ENCODE data around the gene PLEKHA6.

DNA sequence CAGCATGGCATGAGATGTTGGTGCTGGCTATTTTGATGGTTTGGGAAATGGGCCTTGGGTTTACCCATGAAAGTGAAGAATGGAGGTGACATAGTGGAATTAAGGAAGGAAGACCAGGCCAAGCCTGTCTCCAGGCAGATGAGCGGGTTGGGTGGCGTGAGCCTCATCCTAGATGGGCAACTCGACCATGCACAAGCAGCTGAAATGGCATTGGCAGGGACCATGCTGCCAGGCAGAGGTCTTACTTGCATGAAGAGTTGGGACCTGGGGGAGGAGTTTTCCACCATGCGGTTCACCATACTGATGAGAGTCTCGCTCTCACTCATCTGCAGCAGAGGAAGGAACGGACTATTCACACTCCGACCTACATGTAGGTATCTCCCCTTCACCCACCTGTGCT lies 108.4 kb downstream of the PLEKHA6 start:
- TF ChIP-seq SMC3 (conservative IDR thresholded peaks at IDR 0.05; ENCODE audit: poor library complexity) (no peak), TAF1 (IDR thresholded peaks at IDR 0.05; ENCODE audit: low read depth) (no peak), POLR2AphosphoS5 (IDR thresholded peaks at IDR 0.05) (no peak), EP300 (conservative IDR thresholded peaks at IDR 0.05; ENCODE audit: poor library complexity, severe bottlenecking) (no peak)
- TF ChIP-seq, protein P1, sequence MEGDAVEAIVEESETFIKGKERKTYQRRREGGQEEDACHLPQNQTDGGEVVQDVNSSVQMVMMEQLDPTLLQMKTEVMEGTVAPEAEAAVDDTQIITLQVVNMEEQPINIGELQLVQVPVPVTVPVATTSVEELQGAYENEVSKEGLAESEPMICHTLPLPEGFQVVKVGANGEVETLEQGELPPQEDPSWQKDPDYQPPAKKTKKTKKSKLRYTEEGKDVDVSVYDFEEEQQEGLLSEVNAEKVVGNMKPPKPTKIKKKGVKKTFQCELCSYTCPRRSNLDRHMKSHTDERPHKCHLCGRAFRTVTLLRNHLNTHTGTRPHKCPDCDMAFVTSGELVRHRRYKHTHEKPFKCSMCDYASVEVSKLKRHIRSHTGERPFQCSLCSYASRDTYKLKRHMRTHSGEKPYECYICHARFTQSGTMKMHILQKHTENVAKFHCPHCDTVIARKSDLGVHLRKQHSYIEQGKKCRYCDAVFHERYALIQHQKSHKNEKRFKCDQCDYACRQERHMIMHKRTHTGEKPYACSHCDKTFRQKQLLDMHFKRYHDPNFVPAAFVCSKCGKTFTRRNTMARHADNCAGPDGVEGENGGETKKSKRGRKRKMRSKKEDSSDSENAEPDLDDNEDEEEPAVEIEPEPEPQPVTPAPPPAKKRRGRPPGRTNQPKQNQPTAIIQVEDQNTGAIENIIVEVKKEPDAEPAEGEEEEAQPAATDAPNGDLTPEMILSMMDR (IDR thresholded peaks at IDR 0.05; ENCODE audit: poor library complexity, severe bottlenecking): no peak

Measured in neural cell (in vitro differentiated cells).